DOHH2 (cell line): ENCODE measurements around the gene TRIM63.

Experiments used
- H3F3A ChIP-seq: fragments of 200-600 bp; sonication (generic), shearing (Covaris generic); 2 replicates; pipeline ENCODE4 v1.6.0; 2016; ENCODE audit warnings: antibody characterized with exemption, mild to moderate bottlenecking; ENCODE audit not compliant: control insufficient read depth, insufficient read depth
- H3K27ac ChIP-seq: fragments of 200-600 bp; sonication (generic); 2 replicates; pipeline ENCODE4 v1.5.1; 2014; ENCODE audit warnings: low read depth, mild to moderate bottlenecking, low read length, moderate library complexity
- H3K27me3 ChIP-seq: fragments of 200-600 bp; sonication (generic); 2 replicates; pipeline ENCODE4 v1.6.1; 2014; ENCODE audit warnings: mild to moderate bottlenecking, low read length, mixed read lengths; ENCODE audit not compliant: control insufficient read depth
- H3K36me3 ChIP-seq: fragments of 200-600 bp; sonication (generic); 2 replicates; pipeline ENCODE4 v1.6.1; 2014; ENCODE audit warnings: mild to moderate bottlenecking, low read length, moderate library complexity, mixed read lengths; ENCODE audit not compliant: control insufficient read depth
- H3K4me1 ChIP-seq: fragments of 200-600 bp; sonication (generic); 2 replicates; pipeline ENCODE4 v1.6.1; 2014; ENCODE audit warnings: mild to moderate bottlenecking, low read length, mixed read lengths; ENCODE audit not compliant: control insufficient read depth
- H3K4me2 ChIP-seq: fragments of 200-600 bp; sonication (generic); 2 replicates; pipeline ENCODE4 v1.6.0; 2014; ENCODE audit warnings: mild to moderate bottlenecking, low read length, moderate library complexity
- H3K4me3 ChIP-seq: fragments of 200-600 bp; sonication (generic); 2 replicates; pipeline ENCODE4 v1.5.1; 2014; ENCODE audit warnings: mild to moderate bottlenecking, low read length, mixed read lengths
- H3K79me2 ChIP-seq: fragments of 200-600 bp; sonication (generic); 2 replicates; pipeline ENCODE4 v1.6.1; 2014; ENCODE audit warnings: mild to moderate bottlenecking, low read length, mixed read lengths; ENCODE audit not compliant: control insufficient read depth
- H3K9me2 ChIP-seq: fragments of 200-600 bp; sonication (generic); replicated peaks from 2 replicates; pipeline ENCODE4 v1.6.1; 2014; ENCODE audit warnings: mild to moderate bottlenecking, low read length, mixed read lengths; ENCODE audit not compliant: control insufficient read depth
- H3K9me3 ChIP-seq: fragments of 200-600 bp; sonication (generic); 2 replicates; pipeline ENCODE4 v1.6.1; 2014; ENCODE audit warnings: antibody characterized with exemption, low read length, mixed read lengths; ENCODE audit not compliant: control insufficient read depth, insufficient read depth
- H4K20me1 ChIP-seq: fragments of 200-600 bp; sonication (generic); 2 replicates; pipeline ENCODE4 v1.6.0; 2014; ENCODE audit warnings: low read depth, mild to moderate bottlenecking, antibody characterized with exemption, low read length, moderate library complexity; ENCODE audit not compliant: control insufficient read depth, insufficient read depth
- CTCF ChIP-seq: fragments of 200-600 bp; sonication (generic); IDR thresholded peaks from one replicate; pipeline ENCODE4 v1.5.1; 2014; ENCODE audit warnings: antibody characterized with exemption, mild to moderate bottlenecking, low read depth, low read length; ENCODE audit not compliant: poor library complexity, severe bottlenecking
- EZH2phosphoT487 ChIP-seq: fragments of 200-600 bp; sonication (generic); IDR thresholded peaks from 2 replicates; pipeline ENCODE4 v1.6.1; 2017; ENCODE audit warnings: borderline replicate concordance, mild to moderate bottlenecking, antibody characterized with exemption, low read length, moderate library complexity, mixed read lengths

TRIM63 gene

GRCh38 chr1:26014179-26014578 is 53.3 kb downstream of the TRIM63 start:
- no peaks in the 10 kb centered on the region for H3K9me3 ChIP-seq
- no peaks in the 10 kb centered on the region for H3K27me3 ChIP-seq
- H3K4me1 ChIP-seq: peaks cover 3% of the 10 kb centered on the region
- H3F3A ChIP-seq: no peaks in the 10 kb centered on the region
- no peak overlapping the region for H3K27ac ChIP-seq
- no peak overlapping the region for H3K4me3 ChIP-seq
- no peaks in the 10 kb centered on the region for H3K79me2 ChIP-seq
- no peaks in the 10 kb centered on the region for H4K20me1 ChIP-seq
- no peak overlapping the region for H3K4me2 ChIP-seq
- no peak for TF ChIP-seq EZH2phosphoT487
- no peak for TF ChIP-seq CTCF
- no peaks in the 10 kb centered on the region for H3K36me3 ChIP-seq
- H3K9me2 ChIP-seq: no peaks in the 10 kb centered on the region

GRCh38 chr1:26012864-26013263 is 54.6 kb downstream of the TRIM63 start:
- no peaks in the 10 kb centered on the region for H3K9me2 ChIP-seq
- no peaks in the 10 kb centered on the region for H3K79me2 ChIP-seq
- peaks cover 4% of the 10 kb centered on the region for H3K4me1 ChIP-seq
- TF ChIP-seq EZH2phosphoT487 (no peak), CTCF (no peak)
- no peak overlapping the region for H3K27ac ChIP-seq
- no peaks in the 10 kb centered on the region for H3K27me3 ChIP-seq
- no peaks in the 10 kb centered on the region for H4K20me1 ChIP-seq
- no peaks in the 10 kb centered on the region for H3K36me3 ChIP-seq
- no peak overlapping the region for H3K4me2 ChIP-seq
- H3K4me3 ChIP-seq: no peak overlapping the region
- H3K9me3 ChIP-seq: no peaks in the 10 kb centered on the region
- H3F3A ChIP-seq: no peaks in the 10 kb centered on the region

- Histone ChIP-seq H3K4me3 (no peak overlapping the region), H3K9me2 (no peaks in the 10 kb centered on the region), H3F3A (no peaks in the 10 kb centered on the region), H4K20me1 (no peaks in the 10 kb centered on the region), H3K27me3 (no peaks in the 10 kb centered on the region), H3K27ac (no peak overlapping the region), H3K36me3 (no peaks in the 10 kb centered on the region), H3K4me1 (peaks cover 9% of the 10 kb centered on the region), H3K9me3 (no peaks in the 10 kb centered on the region), H3K4me2 (no peak overlapping the region), H3K79me2 (no peaks in the 10 kb centered on the region)
- no peak for TF ChIP-seq EZH2phosphoT487
- no peak for TF ChIP-seq CTCF
Measured at GRCh38 chr1:26010825-26011224, 56.6 kb downstream of the TRIM63 start.
